ENCODE measurements around the gene ALDH18A1. TPM values are rescaled to one million over a fixed set of nuclear protein-coding genes. Genes with fewer than 3 reads are reported as not detected.

The ALDH18A1 gene
- total RNA-seq, 2 experiments from 2014 or later = 62.3 to 72.3 TPM

DNA sequence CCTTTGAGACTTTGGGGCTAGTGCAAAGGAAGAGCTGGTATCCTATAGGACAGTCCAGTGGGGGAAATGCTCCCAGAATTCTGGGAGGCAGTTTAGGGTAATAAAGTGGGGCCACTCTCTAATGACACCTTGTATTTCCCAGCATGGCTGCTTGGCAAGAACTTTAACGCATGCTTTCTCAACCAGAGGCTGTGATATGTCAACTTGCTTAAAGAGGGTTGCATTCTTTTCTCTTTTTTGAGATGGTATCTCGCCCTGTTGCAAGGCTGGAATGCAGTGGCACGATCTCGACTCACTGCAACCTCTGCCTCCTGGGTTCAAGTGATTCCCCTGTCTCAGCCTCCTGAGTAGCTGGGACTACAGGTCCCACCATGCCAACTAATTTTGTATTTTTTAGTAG is 38.4 kb downstream of the ALDH18A1 start:
- Histone ChIP-seq H3K36me3 (ENCODE audit: insufficient read depth, low read length) (peaks cover 85% of the 10 kb centered on the region), H3K9me3 (ENCODE audit: low read length) (no peaks in the 10 kb centered on the region), H3K79me2 (ENCODE audit: insufficient read depth, low read depth, low read length) (no peaks in the 10 kb centered on the region), H2AFZ (ENCODE audit: low read length) (no peak overlapping the region), H3K4me1 (ENCODE audit: insufficient read depth, low read length, poor library complexity, severe bottlenecking) (no peaks in the 10 kb centered on the region), H3K4me3 (ENCODE audit: low read depth, low read length, poor library complexity, severe bottlenecking) (no peak overlapping the region), H3K27ac (ENCODE audit: low read depth, low read length, poor library complexity, severe bottlenecking) (no peak overlapping the region), H3K9me2 (ENCODE audit: insufficient read depth, low read length) (no peaks in the 10 kb centered on the region), H3K4me2 (ENCODE audit: low read length) (no peak overlapping the region), H4K20me1 (ENCODE audit: insufficient read depth, low read length) (no peaks in the 10 kb centered on the region)
- BruUV-seq (replicated peaks) = no TSS peak
- no peak for TF ChIP-seq EZH2phosphoT487 (IDR thresholded peaks at IDR 0.05; ENCODE audit: borderline replicate concordance, low read depth, low read length)
- TF ChIP-seq, protein P1, sequence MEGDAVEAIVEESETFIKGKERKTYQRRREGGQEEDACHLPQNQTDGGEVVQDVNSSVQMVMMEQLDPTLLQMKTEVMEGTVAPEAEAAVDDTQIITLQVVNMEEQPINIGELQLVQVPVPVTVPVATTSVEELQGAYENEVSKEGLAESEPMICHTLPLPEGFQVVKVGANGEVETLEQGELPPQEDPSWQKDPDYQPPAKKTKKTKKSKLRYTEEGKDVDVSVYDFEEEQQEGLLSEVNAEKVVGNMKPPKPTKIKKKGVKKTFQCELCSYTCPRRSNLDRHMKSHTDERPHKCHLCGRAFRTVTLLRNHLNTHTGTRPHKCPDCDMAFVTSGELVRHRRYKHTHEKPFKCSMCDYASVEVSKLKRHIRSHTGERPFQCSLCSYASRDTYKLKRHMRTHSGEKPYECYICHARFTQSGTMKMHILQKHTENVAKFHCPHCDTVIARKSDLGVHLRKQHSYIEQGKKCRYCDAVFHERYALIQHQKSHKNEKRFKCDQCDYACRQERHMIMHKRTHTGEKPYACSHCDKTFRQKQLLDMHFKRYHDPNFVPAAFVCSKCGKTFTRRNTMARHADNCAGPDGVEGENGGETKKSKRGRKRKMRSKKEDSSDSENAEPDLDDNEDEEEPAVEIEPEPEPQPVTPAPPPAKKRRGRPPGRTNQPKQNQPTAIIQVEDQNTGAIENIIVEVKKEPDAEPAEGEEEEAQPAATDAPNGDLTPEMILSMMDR (conservative IDR thresholded peaks at IDR 0.05; ENCODE audit: low read length) = no peak
- DNase-seq (ENCODE audit: low spot score) = no peak
- intact Hi-C loops (cut with micrococcal nuclease; ENCODE audit: unreplicated experiment) = no loop called here
- ChIA-PET POLR2A (no interaction called here), CTCF (ENCODE audit: unreplicated experiment) (no interaction called here)

DNA sequence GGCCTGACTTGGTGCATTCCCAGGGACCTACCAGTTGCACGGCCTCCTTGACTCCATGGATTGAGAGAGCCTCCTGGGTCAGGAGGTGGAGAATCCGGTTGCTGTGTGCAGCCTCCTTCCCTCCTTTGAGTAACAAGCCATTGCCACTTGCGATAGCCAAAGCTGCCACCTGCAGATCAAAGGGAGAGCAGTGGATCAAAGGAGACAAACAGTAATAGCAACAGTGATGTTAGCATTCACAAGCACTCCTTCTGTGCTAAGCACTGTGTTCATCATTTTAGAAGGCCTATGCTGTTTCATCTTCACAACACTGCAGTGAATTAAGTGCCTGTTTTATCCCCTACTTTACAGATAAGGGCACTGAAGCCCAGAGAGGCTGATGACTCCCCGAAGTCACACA is 40.1 kb downstream of the ALDH18A1 start:
- peaks cover 86% of the 10 kb centered on the region for H3K36me3 ChIP-seq (ENCODE audit: insufficient read depth, low read length)
- ChIA-PET CTCF (ENCODE audit: unreplicated experiment) (no interaction called here), POLR2A (no interaction called here)

DNA sequence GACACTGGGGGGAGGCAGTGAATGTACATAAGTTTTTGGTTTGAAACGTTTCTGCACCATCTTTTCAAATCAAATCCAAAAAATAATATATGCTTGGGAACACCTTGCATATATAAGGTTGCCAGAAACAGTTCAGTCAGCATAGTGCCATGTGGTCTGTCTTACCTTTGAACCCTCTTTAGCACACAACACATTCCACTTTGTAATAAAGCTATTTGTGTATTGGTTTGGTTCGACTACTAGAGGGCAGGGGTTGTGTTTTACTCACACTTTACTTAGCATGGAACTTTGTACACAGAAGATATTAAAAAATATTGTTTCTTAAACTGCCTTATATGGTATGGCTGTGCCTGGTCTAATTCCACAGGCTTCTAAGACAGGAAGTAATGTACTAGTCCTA is 43.2 kb downstream of the ALDH18A1 start:
- Histone ChIP-seq H3K9me3 (ENCODE audit: low read length) (no peaks in the 10 kb centered on the region), H3K27ac (ENCODE audit: low read depth, low read length, poor library complexity, severe bottlenecking) (no peak overlapping the region), H3K4me3 (ENCODE audit: low read depth, low read length, poor library complexity, severe bottlenecking) (no peak overlapping the region), H3K9me2 (ENCODE audit: insufficient read depth, low read length) (no peaks in the 10 kb centered on the region), H3K36me3 (ENCODE audit: insufficient read depth, low read length) (peaks cover 94% of the 10 kb centered on the region), H3K4me1 (ENCODE audit: insufficient read depth, low read length, poor library complexity, severe bottlenecking) (no peaks in the 10 kb centered on the region), H3K4me2 (ENCODE audit: low read length) (no peak overlapping the region), H2AFZ (ENCODE audit: low read length) (no peak overlapping the region), H4K20me1 (ENCODE audit: insufficient read depth, low read length) (no peaks in the 10 kb centered on the region), H3K79me2 (ENCODE audit: insufficient read depth, low read depth, low read length) (no peaks in the 10 kb centered on the region)
- TF ChIP-seq, protein P1 (conservative IDR thresholded peaks at IDR 0.05; ENCODE audit: low read length) = no peak
- TF ChIP-seq EZH2phosphoT487 (IDR thresholded peaks at IDR 0.05; ENCODE audit: borderline replicate concordance, low read depth, low read length) = no peak
- ChIA-PET CTCF (ENCODE audit: unreplicated experiment) (no interaction called here), POLR2A (interaction anchor here (0.5 to 1.1 kb wide), 3 partner anchors 11 to 38 kb away, joined by 3 read pairs; no protein-coding TSS in a partner anchor)
- BruUV-seq (replicated peaks) = no TSS peak
- no peak for DNase-seq (ENCODE audit: low spot score)
- intact Hi-C loops (cut with micrococcal nuclease; ENCODE audit: unreplicated experiment) = no loop called here

More for the DNA sequence above, 40.1 kb downstream of the ALDH18A1 start:
- Histone ChIP-seq H3K9me3 (ENCODE audit: low read length) (no peaks in the 10 kb centered on the region), H3K4me2 (ENCODE audit: low read length) (no peak overlapping the region), H3K4me1 (ENCODE audit: insufficient read depth, low read length, poor library complexity, severe bottlenecking) (no peaks in the 10 kb centered on the region), H4K20me1 (ENCODE audit: insufficient read depth, low read length) (no peaks in the 10 kb centered on the region), H2AFZ (ENCODE audit: low read length) (no peak overlapping the region), H3K9me2 (ENCODE audit: insufficient read depth, low read length) (no peaks in the 10 kb centered on the region), H3K4me3 (ENCODE audit: low read depth, low read length, poor library complexity, severe bottlenecking) (no peak overlapping the region), H3K79me2 (ENCODE audit: insufficient read depth, low read depth, low read length) (no peaks in the 10 kb centered on the region), H3K27ac (ENCODE audit: low read depth, low read length, poor library complexity, severe bottlenecking) (no peak overlapping the region)
- intact Hi-C loops (cut with micrococcal nuclease; ENCODE audit: unreplicated experiment) = no loop called here
- BruUV-seq (replicated peaks) = no TSS peak
- DNase-seq (ENCODE audit: low spot score) = no peak
- TF ChIP-seq, protein P1 (conservative IDR thresholded peaks at IDR 0.05; ENCODE audit: low read length) = no peak
- no peak for TF ChIP-seq EZH2phosphoT487 (IDR thresholded peaks at IDR 0.05; ENCODE audit: borderline replicate concordance, low read depth, low read length)

Data from OCI-LY7 (cell line).